Mesenchymal stem cell (in vitro differentiated cells and primary cell): Measurements from ENCODE around the gene KCND3.
"Not testable (repeated sequence)": the region's sequence is repeated elsewhere in the genome, so short reads cannot be mapped to it uniquely, and the experiment has no call there.

ENCODE experiments used
- DNase-seq: peaks from one replicate; pipeline ENCODE4 v3.0.0-alpha.2; 2013
- H2AFZ ChIP-seq: one replicate; pipeline ENCODE4 v1.6.1; 2013; ENCODE audit warnings: low read depth, mild to moderate bottlenecking, control low read depth, inconsistent platforms, low read length, moderate library complexity
- H2AK5ac ChIP-seq: 2 replicates; pipeline ENCODE4 v1.6.1; 2013; ENCODE audit warnings: low read length, moderate library complexity, mild to moderate bottlenecking, inconsistent platforms; ENCODE audit not compliant: severe bottlenecking
- H2BK120ac ChIP-seq: one replicate; pipeline ENCODE4 v1.6.1; 2013; ENCODE audit warnings: low read depth, mild to moderate bottlenecking, inconsistent platforms, low read length, moderate library complexity
- H2BK12ac ChIP-seq, 2 experiments: one replicate each; pipeline ENCODE4 v1.6.1; 2013; ENCODE audit warnings: inconsistent platforms in 2 of 2, low read length in 2 of 2, mild to moderate bottlenecking in 2 of 2, moderate library complexity in 2 of 2, control low read depth in 1 of 2
- H2BK15ac ChIP-seq: one replicate; pipeline ENCODE4 v1.6.1; 2013; ENCODE audit warnings: mild to moderate bottlenecking, low read depth, inconsistent platforms; ENCODE audit not compliant: poor library complexity, severe bottlenecking
- H2BK5ac ChIP-seq: 2 replicates; pipeline ENCODE4 v1.6.1; 2013; ENCODE audit warnings: low read depth, mild to moderate bottlenecking, low read length, control low read depth, inconsistent platforms; ENCODE audit not compliant: poor library complexity, severe bottlenecking
- H3K14ac ChIP-seq, 2 experiments: one replicate each; pipeline ENCODE4 v1.6.1; 2013; ENCODE audit warnings: inconsistent platforms in 2 of 2, low read length in 2 of 2, control low read depth in 1 of 2, mild to moderate bottlenecking in 1 of 2, moderate library complexity in 1 of 2
- H3K18ac ChIP-seq, 2 experiments: one replicate each; pipeline ENCODE4 v1.6.1; 2013; ENCODE audit warnings: inconsistent platforms in 2 of 2, low read length in 2 of 2, control low read depth in 1 of 2, low read depth in 1 of 2, mild to moderate bottlenecking in 1 of 2
- H3K23ac ChIP-seq, 2 experiments: one replicate each; pipeline ENCODE4 v1.6.1; 2013; ENCODE audit warnings: inconsistent platforms in 2 of 2, low read length in 2 of 2, mild to moderate bottlenecking in 2 of 2, moderate library complexity in 2 of 2, control low read depth in 1 of 2
- H3K27ac ChIP-seq: 2 replicates; pipeline ENCODE4 v1.5.1; 2013; ENCODE audit warnings: mild to moderate bottlenecking, moderate library complexity, low read length, control low read depth, inconsistent platforms; ENCODE audit not compliant: poor library complexity, severe bottlenecking
- H3K27me3 ChIP-seq, 2 experiments: 2 replicates each; pipeline versions ENCODE4 v1.6.1 to v1.7.0; 2013; ENCODE audit warnings: low read length in 2 of 2, mild to moderate bottlenecking in 2 of 2, moderate library complexity in 2 of 2, control low read depth in 1 of 2, inconsistent platforms in 1 of 2; ENCODE audit not compliant: control insufficient read depth in 1 of 2, insufficient read depth in 1 of 2
- H3K36me3 ChIP-seq, 2 experiments: 2 replicates each; pipeline versions ENCODE4 v1.6.1 to v1.7.0; 2013; ENCODE audit warnings: low read length in 2 of 2, control low read depth in 1 of 2, inconsistent platforms in 1 of 2, low read depth in 1 of 2, mild to moderate bottlenecking in 1 of 2; ENCODE audit not compliant: insufficient read depth in 2 of 2, control insufficient read depth in 1 of 2
- H3K4ac ChIP-seq, 2 experiments: one replicate each; pipeline ENCODE4 v1.6.1; 2013; ENCODE audit warnings: inconsistent platforms in 2 of 2, low read length in 2 of 2, mild to moderate bottlenecking in 2 of 2, moderate library complexity in 2 of 2, control low read depth in 1 of 2, low read depth in 1 of 2
- H3K4me1 ChIP-seq: 2 replicates; pipeline ENCODE4 v1.6.1; 2013; ENCODE audit warnings: low read depth, low read length, control low read depth; ENCODE audit not compliant: control insufficient read depth, insufficient read depth
- H3K4me2 ChIP-seq: 2 replicates; pipeline ENCODE4 v1.6.1; 2013; ENCODE audit warnings: low read length, mild to moderate bottlenecking, inconsistent platforms; ENCODE audit not compliant: poor library complexity, severe bottlenecking
- H3K4me3 ChIP-seq, 2 experiments: 2 replicates each; pipeline versions ENCODE4 v1.5.1 to v1.7.0; 2013; ENCODE audit warnings: low read length in 2 of 2, mild to moderate bottlenecking in 2 of 2, control low read depth in 1 of 2, low read depth in 1 of 2; ENCODE audit not compliant: insufficient read depth in 1 of 2
- H3K79me1 ChIP-seq: replicated peaks from 2 replicates; pipeline ENCODE4 v1.6.1; 2013; ENCODE audit warnings: mild to moderate bottlenecking, control low read depth, low read length, inconsistent platforms; ENCODE audit not compliant: poor library complexity, severe bottlenecking
- H3K9ac ChIP-seq: 2 replicates; pipeline ENCODE4 v1.7.0; 2013; ENCODE audit warnings: mild to moderate bottlenecking, low read length, moderate library complexity
- H3K9me3 ChIP-seq: 2 replicates; pipeline ENCODE4 v1.7.0; 2013; ENCODE audit warnings: mild to moderate bottlenecking, low read length; ENCODE audit not compliant: control insufficient read depth
- H4K8ac ChIP-seq: one replicate; pipeline ENCODE4 v1.6.1; 2013; ENCODE audit warnings: inconsistent platforms, mild to moderate bottlenecking, low read length, moderate library complexity
- H4K91ac ChIP-seq: one replicate; pipeline ENCODE4 v1.6.1; 2013; ENCODE audit warnings: mild to moderate bottlenecking, low read length, inconsistent platforms
- WGBS: methylation state at CpG from one replicate; pipeline ENCODE4 v1.1.7; 2013; ENCODE audit warnings: mixed read lengths; 5-methylcytosine and 5-hydroxymethylcytosine counted together

Gene KCND3

GRCh38 chr1:111742292-111742691, 247.2 kb downstream of the KCND3 start:
- H4K8ac ChIP-seq, H3K23ac ChIP-seq, H3K79me1 ChIP-seq, H3K27ac ChIP-seq, H2BK12ac ChIP-seq, H2BK15ac ChIP-seq, H2BK5ac ChIP-seq, H3K9me3 ChIP-seq, H3K4ac ChIP-seq, H2AFZ ChIP-seq, H3K27me3 ChIP-seq, DNase-seq, H4K91ac ChIP-seq, H3K36me3 ChIP-seq, H3K4me3 ChIP-seq, H2AK5ac ChIP-seq, H2BK120ac ChIP-seq, H3K4me2 ChIP-seq, H3K14ac ChIP-seq: not testable (repeated sequence)
- peaks cover 19% of the 10 kb centered on the region for H3K4me1 ChIP-seq
- peak overlapping the region in 1 of 2 experiments; percentile 30 for H3K18ac ChIP-seq
- H3K9ac ChIP-seq: peak overlapping the region; percentile 78
- 84% methylated on average over 9 of the region's 14 CpGs for WGBS

GRCh38 chr1:111739925-111740765, 249.3 kb downstream of the KCND3 start:
- WGBS: 1% methylated on average over 58 of the region's 63 CpGs
- peak overlapping the region; percentile 55 to 89 for H3K4me3 ChIP-seq

GRCh38 chr1:111739194-111739924, 250.1 kb downstream of the KCND3 start, which contains the start of gene INKA2:
Gene INKA2 (minus strand): TSS chr1:111739395. CDS start chr1:111739242, 153 bp downstream.
- Histone ChIP-seq H3K9ac (peak within 1 kb of the TSS; percentile 98), H3K14ac (peak within 1 kb of the TSS in 1 of 2 experiments; percentile 93), H2AK5ac (no peak within 1 kb of the TSS), H3K27ac (peak within 1 kb of the TSS; percentile 92), H3K4me2 (peak within 1 kb of the TSS; percentile 98), H3K4ac (peak within 1 kb of the TSS; percentile 72 to 82), H2BK5ac (peak within 1 kb of the TSS; percentile 94), H3K4me1 (peaks cover 27% of the 10 kb centered on the region), H4K91ac (peak within 1 kb of the TSS; percentile 95), H3K23ac (peak within 1 kb of the TSS; percentile 16 to 25), H3K9me3 (no peaks in the 10 kb centered on the region), H2AFZ (peak within 1 kb of the TSS; percentile 48), H2BK120ac (peak within 1 kb of the TSS; percentile 75), H3K79me1 (peaks cover 9% of the 10 kb centered on the region), H4K8ac (peak within 1 kb of the TSS; percentile 72), H3K18ac (peak within 1 kb of the TSS; percentile 87 to 99), H2BK15ac (peak within 1 kb of the TSS; percentile 82), H3K4me3 (peak within 1 kb of the TSS; percentile 80 to 89), H2BK12ac (peak within 1 kb of the TSS in 1 of 2 experiments; percentile 73), H3K27me3 (no peaks in the 10 kb centered on the region), H3K36me3 (peaks cover 4 to 13% of the 10 kb centered on the region in 2 experiments)
- peak; percentile 93 for DNase-seq
- WGBS: under 1% methylated on average over 34 of the region's 59 CpGs

More at GRCh38 chr1:111739925-111740765, 249.3 kb downstream of the KCND3 start:
- Histone ChIP-seq H3K4me1 (peaks cover 27% of the 10 kb centered on the region), H3K9ac (peak overlapping the region; percentile 98), H3K23ac (no peak overlapping the region), H3K4ac (peak overlapping the region in 1 of 2 experiments; percentile 30), H3K27ac (peak overlapping the region; percentile 81), H3K79me1 (peaks cover 5% of the 10 kb centered on the region), H3K18ac (peak overlapping the region; percentile 53 to 80), H2BK15ac (peak overlapping the region; percentile 64), H3K36me3 (peaks cover 4 to 9% of the 10 kb centered on the region in 2 experiments), H2BK12ac (peak overlapping the region in 1 of 2 experiments; percentile 15), H2BK120ac (no peak overlapping the region), H3K4me2 (peak overlapping the region; percentile 98), H3K27me3 (no peaks in the 10 kb centered on the region), H3K14ac (no peak overlapping the region), H2BK5ac (peak overlapping the region; percentile 46), H2AK5ac (no peak overlapping the region), H3K9me3 (no peaks in the 10 kb centered on the region), H4K8ac (peak overlapping the region; percentile 14), H2AFZ (peak overlapping the region; percentile 65), H4K91ac (no peak overlapping the region)
- DNase-seq: peak; percentile 87
